Transverse colon (tissue), 4 donors: ENCODE data around the gene PAX9. TPM values are rescaled to one million over a fixed set of nuclear protein-coding genes. Genes with fewer than 3 reads are reported as not detected.

ENCODE experiments used
- DNase-seq: peaks from one replicate; pipeline ENCODE4 v3.0.0-alpha.2; 2019
- H3K27ac ChIP-seq, 4 donors: fragments of 200-600 bp; sonication (generic); 2 replicates each; pipeline ENCODE4 v1.5.1; 2016 to 2018; ENCODE audit warnings: inconsistent platforms in 4 of 4
- H3K27me3 ChIP-seq: fragments of 200-600 bp; sonication (generic); 2 replicates; pipeline ENCODE4 v1.5.1; 2017; ENCODE audit warnings: inconsistent platforms
- H3K36me3 ChIP-seq, 4 donors: fragments of 200-600 bp; sonication (generic); 2 replicates each; pipeline ENCODE4 v1.5.1; 2017 to 2019; ENCODE audit warnings: inconsistent platforms in 4 of 4
- H3K4me1 ChIP-seq, 4 donors: fragments of 200-600 bp; sonication (generic); 2 replicates each; pipeline ENCODE4 v1.5.1; 2017 to 2020; ENCODE audit warnings: inconsistent platforms in 4 of 4
- H3K4me3 ChIP-seq, 4 donors: fragments of 200-600 bp; sonication (generic); 1 replicate in 1 of 4; 2 replicates in 3 of 4; pipeline versions ENCODE4 v1.5.1 to v1.6.1; 2017 to 2019; ENCODE audit warnings: inconsistent platforms in 4 of 4
- H3K9me3 ChIP-seq, 2 donors: fragments of 200-600 bp; sonication (generic); 2 replicates each; pipeline ENCODE4 v1.5.1; 2017 to 2019; ENCODE audit warnings: inconsistent platforms in 2 of 2
- CTCF ChIP-seq, 5 experiments: fragments of 200-600 bp in 3 of 5; fragments of 450-650 bp in 2 of 5; sonication (generic) in 3 of 5; IDR thresholded peaks; 1 replicate in 2 of 5; 2 replicates in 3 of 5; pipeline ENCODE4 v1.5.1; 2016 to 2017; ENCODE audit warnings: antibody characterized with exemption in 5 of 5, inconsistent platforms in 3 of 5, mild to moderate bottlenecking in 2 of 5, moderate library complexity in 1 of 5
- EP300 ChIP-seq: sonication (generic); formaldehyde crosslinking; IDR thresholded peaks from one replicate; pipeline ENCODE4 v1.6.1; 2017; ENCODE audit warnings: antibody characterized with exemption, low read depth
- POLR2A ChIP-seq: fragments of 450-650 bp; IDR thresholded peaks from one replicate; pipeline ENCODE4 v1.6.1; 2016; ENCODE audit warnings: antibody characterized with exemption, mild to moderate bottlenecking, moderate library complexity
- POLR2AphosphoS5 ChIP-seq, 3 donors: sonication (generic); formaldehyde crosslinking; IDR thresholded peaks; one replicate each; pipeline ENCODE4 v1.6.1; 2016; ENCODE audit warnings: antibody characterized with exemption in 3 of 3
- WGBS, 2 donors: methylation state at CpG; one replicate each; pipeline ENCODE4 v1.1.5; 2018; ENCODE audit warnings: low coverage in 1 of 2; 5-methylcytosine and 5-hydroxymethylcytosine counted together
- in situ Hi-C, 4 donors: fragments of 200-750 bp; cut with MboI; loops; one replicate each; pipeline versions ENCODE4 v1.15.0 to v1.15.1; 2017; ENCODE audit warnings: low sequenced_read_pairs in 3 of 4, low pct_ligation_motif_present in 1 of 4, low pct_unique_long_range_greater_than_20kb in 1 of 4
- intact Hi-C: fragments of 100-400 bp; cut with DNase I; formaldehyde crosslinking; loops from one replicate; pipeline ENCODE4 v1.15.1; 2023; ENCODE audit warnings: low total_unique reads
- total RNA-seq, 4 donors: library from RNA; depleted of rRNA; stranded (reverse); fragments of >200 nt; gene quantifications; one replicate each; pipeline ENCODE4 v1.1.0, GENCODE V29; 2016

PAX9 gene
- total RNA-seq, 4 donors from 2014 or later, result 0.79 TPM; not detected in 3

GRCh38 chr14:36717363-36717762 is 55.7 kb downstream of the PAX9 start:
- 68 to 77% methylated on average over 4 to 5 of the region's 5 CpGs for WGBS, 2 donors
- intact Hi-C loops, result no loop called here

DNA sequence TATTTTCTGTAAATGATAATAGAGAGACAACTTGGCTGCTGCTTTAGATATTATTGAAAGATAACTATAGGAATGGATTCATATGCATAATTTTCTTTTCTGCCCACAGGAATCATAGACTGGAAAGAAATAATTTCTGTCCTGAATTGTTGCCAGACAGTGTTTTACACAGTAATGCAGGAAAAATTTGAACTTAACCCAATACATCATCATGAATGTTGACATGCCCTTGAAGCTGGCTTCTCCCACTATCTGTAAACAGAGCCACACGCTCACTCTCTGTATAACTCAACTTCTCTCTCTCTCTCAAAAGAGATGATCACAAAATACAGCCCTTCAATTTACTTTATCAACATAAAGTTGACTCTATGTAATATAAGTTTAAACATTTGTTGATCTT is 56.6 kb downstream of the PAX9 start:
- Histone ChIP-seq H3K27me3 (no peaks in the 10 kb centered on the region), H3K27ac (no peak overlapping the region), H3K4me1 (peaks cover 0 to 2% (median 0%) of the 10 kb centered on the region in 4 donors), H3K36me3 (no peaks in the 10 kb centered on the region), H3K9me3 (no peaks in the 10 kb centered on the region), H3K4me3 (no peak overlapping the region)
- WGBS, 2 donors, result 60 to 70% methylated on average over 1 of the region's 1 CpG
- DNase-seq, result no peak
- intact Hi-C loops, result no loop called here
- in situ Hi-C loops, result no loop called here
- TF ChIP-seq EP300, result no peak
- TF ChIP-seq CTCF (IDR thresholded peaks at IDR 0.05), result no peak
- TF ChIP-seq POLR2AphosphoS5 (IDR thresholded peaks at IDR 0.05), result no peak
- no peak for TF ChIP-seq POLR2A

More at GRCh38 chr14:36717363-36717762, 55.7 kb downstream of the PAX9 start:
- H3K27me3 ChIP-seq, result no peaks in the 10 kb centered on the region
- no peak for TF ChIP-seq CTCF (IDR thresholded peaks at IDR 0.05)
- TF ChIP-seq POLR2A, result no peak
- TF ChIP-seq POLR2AphosphoS5 (IDR thresholded peaks at IDR 0.05), result no peak
- no peak for TF ChIP-seq EP300
- no peak overlapping the region for H3K4me3 ChIP-seq
- peaks cover 0 to 2% (median 0%) of the 10 kb centered on the region in 4 donors for H3K4me1 ChIP-seq
- in situ Hi-C loops, result no loop called here
- H3K27ac ChIP-seq, result no peak overlapping the region
- no peaks in the 10 kb centered on the region for H3K9me3 ChIP-seq
- DNase-seq, result no peak
- H3K36me3 ChIP-seq, result no peaks in the 10 kb centered on the region

DNA sequence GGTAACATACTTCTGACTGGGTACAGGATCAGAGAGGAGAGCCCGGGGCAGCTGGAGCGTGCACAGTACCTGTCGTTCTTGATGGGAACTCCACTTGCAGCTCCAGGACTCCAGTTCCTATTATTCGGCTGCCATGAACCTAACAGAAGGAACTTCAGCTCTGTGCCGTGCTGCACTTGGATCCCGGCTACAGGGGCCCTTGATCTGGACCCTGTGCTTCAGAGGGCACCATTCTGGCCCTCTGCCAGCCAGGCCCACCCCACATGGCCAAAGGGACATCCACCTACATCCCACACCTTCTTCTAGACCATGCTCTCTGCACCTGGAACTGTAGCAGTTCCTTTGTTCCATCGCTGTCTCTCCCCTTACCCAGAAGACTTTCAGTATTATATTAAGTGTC is 58.2 kb downstream of the PAX9 start:
- no peak overlapping the region for H3K27ac ChIP-seq
- no peaks in the 10 kb centered on the region for H3K36me3 ChIP-seq
- no peaks in the 10 kb centered on the region for H3K9me3 ChIP-seq
- intact Hi-C loops, result no loop called here
- no peak for TF ChIP-seq CTCF (IDR thresholded peaks at IDR 0.05)
- no peak for TF ChIP-seq POLR2A
- no peak for TF ChIP-seq POLR2AphosphoS5 (IDR thresholded peaks at IDR 0.05)
- TF ChIP-seq EP300, result no peak
- no peaks in the 10 kb centered on the region for H3K4me1 ChIP-seq
- in situ Hi-C loops, result no loop called here
- DNase-seq, result no peak
- H3K4me3 ChIP-seq, result no peak overlapping the region
- H3K27me3 ChIP-seq, result no peaks in the 10 kb centered on the region
- WGBS, 2 donors, result 91 to 100% methylated on average over 1 to 7 of the region's 7 CpGs

- no peak for DNase-seq
- Histone ChIP-seq H3K27ac (no peak overlapping the region), H3K9me3 (no peaks in the 10 kb centered on the region), H3K27me3 (no peaks in the 10 kb centered on the region), H3K4me1 (no peaks in the 10 kb centered on the region), H3K36me3 (no peaks in the 10 kb centered on the region), H3K4me3 (no peak overlapping the region)
- in situ Hi-C loops, result no loop called here
- WGBS, 2 donors, result 81 to 100% methylated on average over 1 to 2 of the region's 2 CpGs
- intact Hi-C loops, result no loop called here
- no peak for TF ChIP-seq POLR2AphosphoS5 (IDR thresholded peaks at IDR 0.05)
- TF ChIP-seq CTCF (IDR thresholded peaks at IDR 0.05), result no peak
- no peak for TF ChIP-seq POLR2A
- no peak for TF ChIP-seq EP300
Observed at GRCh38 chr14:36720657-36721056, 59.0 kb downstream of the PAX9 start.
